Measurements from ENCODE around the gene CHP1. TPM values are rescaled to one million over a fixed set of nuclear protein-coding genes. Genes with fewer than 3 reads are reported as not detected.
"Not testable (repeated sequence)": the region's sequence is repeated elsewhere in the genome, so short reads cannot be mapped to it uniquely, and the experiment has no call there.

Gene CHP1
- total RNA-seq, 1 experiment from 2014 or later: 141 TPM

GRCh38 chr15:41251411-41251810 lies 20.3 kb downstream of the CHP1 start:
- no peak for DNase-seq (ENCODE audit: low spot score)
- in situ Hi-C loops (cut with HindIII; ENCODE audit: low sequenced_read_pairs): no loop called here

- in situ Hi-C loops (cut with HindIII; ENCODE audit: low sequenced_read_pairs): no loop called here
- DNase-seq (ENCODE audit: low spot score): no peak
Measured at GRCh38 chr15:41254560-41254959, 23.5 kb downstream of the CHP1 start.

GRCh38 chr15:41256103-41256502 lies 25.0 kb downstream of the CHP1 start:
- no peak for DNase-seq (ENCODE audit: low spot score)
- in situ Hi-C loops (cut with HindIII; ENCODE audit: low sequenced_read_pairs): no loop called here

- in situ Hi-C loops (cut with HindIII; ENCODE audit: low sequenced_read_pairs): no loop called here
- DNase-seq (ENCODE audit: low spot score): no peak
Measured at GRCh38 chr15:41256577-41257038, 25.5 kb downstream of the CHP1 start.

- in situ Hi-C loops (cut with HindIII; ENCODE audit: low sequenced_read_pairs): no loop called here
- no peak for DNase-seq (ENCODE audit: low spot score)
Measured at GRCh38 chr15:41258750-41259471, 27.8 kb downstream of the CHP1 start.

GRCh38 chr15:41259546-41260189 lies 28.6 kb downstream of the CHP1 start:
- no peak for DNase-seq (ENCODE audit: low spot score)
- in situ Hi-C loops (cut with HindIII; ENCODE audit: low sequenced_read_pairs): no loop called here

- in situ Hi-C loops (cut with HindIII; ENCODE audit: low sequenced_read_pairs); DNase-seq (ENCODE audit: low spot score): not testable (repeated sequence)
Measured at GRCh38 chr15:41260924-41261323, 29.9 kb downstream of the CHP1 start.

GRCh38 chr15:41262571-41262970 lies 31.5 kb downstream of the CHP1 start:
- no peak for DNase-seq (ENCODE audit: low spot score)
- in situ Hi-C loops (cut with HindIII; ENCODE audit: low sequenced_read_pairs): no loop called here

GRCh38 chr15:41263891-41264351 lies 32.9 kb downstream of the CHP1 start:
- in situ Hi-C loops (cut with HindIII; ENCODE audit: low sequenced_read_pairs): no loop called here
- no peak for DNase-seq (ENCODE audit: low spot score)

- DNase-seq (ENCODE audit: low spot score): no peak
- in situ Hi-C loops (cut with HindIII; ENCODE audit: low sequenced_read_pairs): no loop called here
Measured at GRCh38 chr15:41269887-41270286, 38.8 kb downstream of the CHP1 start.

- DNase-seq (ENCODE audit: low spot score): no peak
- in situ Hi-C loops (cut with HindIII; ENCODE audit: low sequenced_read_pairs): no loop called here
Measured at GRCh38 chr15:41276831-41277230, 45.8 kb downstream of the CHP1 start.

GRCh38 chr15:41278319-41278718 lies 47.3 kb downstream of the CHP1 start:
- in situ Hi-C loops (cut with HindIII; ENCODE audit: low sequenced_read_pairs): no loop called here
- DNase-seq (ENCODE audit: low spot score): no peak

GRCh38 chr15:41279535-41280283 lies 48.6 kb downstream of the CHP1 start:
- no peak for DNase-seq (ENCODE audit: low spot score)
- in situ Hi-C loops (cut with HindIII; ENCODE audit: low sequenced_read_pairs): no loop called here

GRCh38 chr15:41281236-41281635 lies 50.2 kb downstream of the CHP1 start:
- in situ Hi-C loops (cut with HindIII; ENCODE audit: low sequenced_read_pairs): no loop called here
- no peak for DNase-seq (ENCODE audit: low spot score)

GRCh38 chr15:41282436-41282835 lies 51.4 kb downstream of the CHP1 start:
- in situ Hi-C loops (cut with HindIII; ENCODE audit: low sequenced_read_pairs); DNase-seq (ENCODE audit: low spot score): not testable (repeated sequence)

GRCh38 chr15:41282980-41283652 lies 52.0 kb downstream of the CHP1 start:
- peak; percentile 27 for DNase-seq (ENCODE audit: low spot score)
- in situ Hi-C loops (cut with HindIII; ENCODE audit: low sequenced_read_pairs): not testable (repeated sequence)

GRCh38 chr15:41283653-41284426 lies 52.8 kb downstream of the CHP1 start:
- peak; percentile 99 for DNase-seq (ENCODE audit: low spot score)

GRCh38 chr15:41284427-41285177 lies 53.5 kb downstream of the CHP1 start:
- in situ Hi-C loops (cut with HindIII; ENCODE audit: low sequenced_read_pairs): no loop called here
- peak; percentile 36 for DNase-seq (ENCODE audit: low spot score)

More at GRCh38 chr15:41283653-41284426, 52.8 kb downstream of the CHP1 start:
- in situ Hi-C loops (cut with HindIII; ENCODE audit: low sequenced_read_pairs): no loop called here
